Colonic mucosa (tissue), 4 donors: Measurements from ENCODE around the gene RPP30. TPM values are rescaled to one million over a fixed set of nuclear protein-coding genes. Genes with fewer than 3 reads are reported as not detected.
A peak's percentile ranks its signal among the peaks of the same experiment; 100 is the strongest.
"Not testable (repeated sequence)": the region's sequence is repeated elsewhere in the genome, so short reads cannot be mapped to it uniquely, and the experiment has no call there.

ENCODE experiments used
- DNase-seq: peaks from one replicate; pipeline ENCODE4 v3.0.0-alpha.2; 2020
- H3K27ac ChIP-seq: fragments of 200-600 bp; one replicate; pipeline ENCODE4 v1.8.0; 2021
- H3K27me3 ChIP-seq: fragments of 200-600 bp; one replicate; pipeline ENCODE4 v1.8.0; 2021
- H3K36me3 ChIP-seq: fragments of 200-600 bp; one replicate; pipeline ENCODE4 v1.8.0; 2021
- H3K4me1 ChIP-seq: fragments of 200-600 bp; one replicate; pipeline ENCODE4 v1.8.0; 2021; ENCODE audit warnings: mild to moderate bottlenecking
- H3K4me3 ChIP-seq: fragments of 200-600 bp; one replicate; pipeline ENCODE4 v1.8.0; 2021
- H3K9ac ChIP-seq, 2 donors: one replicate each; pipeline ENCODE4 v1.7.0; 2013; ENCODE audit warnings: control low read depth in 2 of 2, low read depth in 2 of 2, low read length in 2 of 2
- H3K9me3 ChIP-seq: fragments of 200-600 bp; one replicate; pipeline ENCODE4 v1.8.0; 2021
- CTCF ChIP-seq: fragments of 200-600 bp; IDR thresholded peaks from one replicate; pipeline ENCODE4 v1.8.0; 2022; ENCODE audit warnings: antibody characterized with exemption, mild to moderate bottlenecking
- intact Hi-C: fragments of 100-400 bp; cut with DNase I; formaldehyde crosslinking; loops from one replicate; pipeline ENCODE4 v1.14.1; 2022
- total RNA-seq, 2 donors: library from RNA; stranded (reverse); fragmentation: NEBNext Ultra II Directional in 1 of 2; extraction: Animal tissue kit (Norgen Biotek cat#: 25700) in 1 of 2; gene quantifications; one replicate each; pipeline ENCODE4 v1.2.1, GENCODE V29; 2021
- donor health status: healthy.
- donor health status: DM: no; HTN: no; CAD: no.
- donor health status: DM: no; HTN: no; CAD: no.

RPP30 gene
- total RNA-seq, 2 donors from 2014 or later = 22.0 to 39.7 TPM

- H3K9ac ChIP-seq = no peak overlapping the region
- intact Hi-C loops = no loop called here
- no peaks in the 10 kb centered on the region for H3K36me3 ChIP-seq
- no peak for TF ChIP-seq CTCF
- H3K9me3 ChIP-seq = no peaks in the 10 kb centered on the region
- no peak for DNase-seq
- H3K27ac ChIP-seq = no peak overlapping the region
- H3K27me3 ChIP-seq = no peaks in the 10 kb centered on the region
- no peaks in the 10 kb centered on the region for H3K4me1 ChIP-seq
- H3K4me3 ChIP-seq = no peak overlapping the region
These were observed 13.4 kb downstream of the RPP30 start for GRCh38 chr10:90885176-90885575.

GRCh38 chr10:90887555-90887954, 15.8 kb downstream of the RPP30 start:
- H3K27me3 ChIP-seq = no peaks in the 10 kb centered on the region
- no peak for TF ChIP-seq CTCF
- H3K4me1 ChIP-seq = no peaks in the 10 kb centered on the region
- no peaks in the 10 kb centered on the region for H3K9me3 ChIP-seq
- no peak overlapping the region for H3K9ac ChIP-seq
- no peak overlapping the region for H3K27ac ChIP-seq
- H3K36me3 ChIP-seq = no peaks in the 10 kb centered on the region
- H3K4me3 ChIP-seq = no peak overlapping the region
- peak; percentile 65 for DNase-seq
- intact Hi-C loops = no loop called here

GRCh38 chr10:90888387-90888786, 16.6 kb downstream of the RPP30 start:
- DNase-seq = no peak
- no peaks in the 10 kb centered on the region for H3K36me3 ChIP-seq
- intact Hi-C loops = no loop called here
- H3K27me3 ChIP-seq = no peaks in the 10 kb centered on the region
- H3K9me3 ChIP-seq = no peaks in the 10 kb centered on the region
- TF ChIP-seq CTCF = no peak
- no peak overlapping the region for H3K4me3 ChIP-seq
- no peak overlapping the region for H3K9ac ChIP-seq
- H3K27ac ChIP-seq = no peak overlapping the region
- H3K4me1 ChIP-seq = no peaks in the 10 kb centered on the region

GRCh38 chr10:90889636-90890035, 17.9 kb downstream of the RPP30 start:
- Histone ChIP-seq H3K27me3 (no peaks in the 10 kb centered on the region), H3K36me3 (no peaks in the 10 kb centered on the region), H3K4me1 (no peaks in the 10 kb centered on the region), H3K4me3 (no peak overlapping the region), H3K9ac (no peak overlapping the region), H3K27ac (no peak overlapping the region), H3K9me3 (no peaks in the 10 kb centered on the region)
- intact Hi-C loops = no loop called here
- TF ChIP-seq CTCF = no peak
- no peak for DNase-seq

- intact Hi-C loops = no loop called here
- no peak overlapping the region for H3K4me3 ChIP-seq
- H3K4me1 ChIP-seq = no peaks in the 10 kb centered on the region
- no peak overlapping the region for H3K27ac ChIP-seq
- TF ChIP-seq CTCF = no peak
- H3K27me3 ChIP-seq = no peaks in the 10 kb centered on the region
- no peaks in the 10 kb centered on the region for H3K36me3 ChIP-seq
- H3K9ac ChIP-seq = no peak overlapping the region
- H3K9me3 ChIP-seq = no peaks in the 10 kb centered on the region
- no peak for DNase-seq
These were observed 18.6 kb downstream of the RPP30 start for GRCh38 chr10:90890347-90890746.

GRCh38 chr10:90893190-90893589, 21.4 kb downstream of the RPP30 start:
- intact Hi-C loops = no loop called here
- DNase-seq = no peak
- no peak overlapping the region for H3K9ac ChIP-seq
- no peaks in the 10 kb centered on the region for H3K4me1 ChIP-seq
- H3K36me3 ChIP-seq = no peaks in the 10 kb centered on the region
- no peaks in the 10 kb centered on the region for H3K9me3 ChIP-seq
- no peak for TF ChIP-seq CTCF
- no peak overlapping the region for H3K4me3 ChIP-seq
- H3K27ac ChIP-seq = no peak overlapping the region
- no peaks in the 10 kb centered on the region for H3K27me3 ChIP-seq

GRCh38 chr10:90896916-90897315, 25.1 kb downstream of the RPP30 start:
- H3K27me3 ChIP-seq, H3K4me1 ChIP-seq, H3K9ac ChIP-seq, H3K36me3 ChIP-seq, DNase-seq, H3K9me3 ChIP-seq, H3K4me3 ChIP-seq, intact Hi-C loops, H3K27ac ChIP-seq: not testable (repeated sequence)
